Measurements from ENCODE around the gene HLA-A. TPM values are rescaled to one million over a fixed set of nuclear protein-coding genes. Genes with fewer than 3 reads are reported as not detected.
A peak's percentile ranks its signal among the peaks of the same experiment; 100 is the strongest.

Gene HLA-A
- total RNA-seq, 4 donors from 2014 or later: 160 to 722 (median 625) TPM

DNA sequence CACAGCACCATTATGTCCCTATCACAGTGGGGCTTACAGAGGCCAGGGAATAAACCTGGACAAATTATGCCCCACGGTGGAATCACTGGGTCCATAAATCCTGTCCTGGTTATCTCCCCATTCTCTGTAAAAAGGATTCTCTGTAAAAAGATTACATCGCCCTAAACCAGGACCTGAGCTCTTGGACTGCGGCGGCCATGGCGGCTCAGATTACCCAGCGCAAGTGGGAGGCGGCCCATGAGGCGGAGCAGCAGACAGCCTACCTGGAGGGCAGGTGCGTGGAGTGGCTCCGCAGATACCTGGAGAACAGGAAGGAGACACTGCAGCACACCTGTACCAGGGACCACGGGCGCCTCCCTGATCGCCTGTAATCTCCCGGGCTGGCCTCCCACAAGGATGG lies 8.4 kb upstream of the HLA-A start:
- no peaks in the 10 kb centered on the region for H3K27me3 ChIP-seq
- no peaks in the 10 kb centered on the region for H3K4me1 ChIP-seq
- intact Hi-C loops (cut with DNase I; ENCODE audit: low total_unique reads): no loop called here
- no peaks in the 10 kb centered on the region for H3K9me3 ChIP-seq
- no peak for TF ChIP-seq POLR2A (IDR thresholded peaks at IDR 0.05)
- no peak for TF ChIP-seq CTCF (IDR thresholded peaks at IDR 0.05)
- no peak for DNase-seq
- H3K36me3 ChIP-seq: no peaks in the 10 kb centered on the region
- no peak overlapping the region for H3K27ac ChIP-seq
- no peak overlapping the region for H3K4me3 ChIP-seq

DNA sequence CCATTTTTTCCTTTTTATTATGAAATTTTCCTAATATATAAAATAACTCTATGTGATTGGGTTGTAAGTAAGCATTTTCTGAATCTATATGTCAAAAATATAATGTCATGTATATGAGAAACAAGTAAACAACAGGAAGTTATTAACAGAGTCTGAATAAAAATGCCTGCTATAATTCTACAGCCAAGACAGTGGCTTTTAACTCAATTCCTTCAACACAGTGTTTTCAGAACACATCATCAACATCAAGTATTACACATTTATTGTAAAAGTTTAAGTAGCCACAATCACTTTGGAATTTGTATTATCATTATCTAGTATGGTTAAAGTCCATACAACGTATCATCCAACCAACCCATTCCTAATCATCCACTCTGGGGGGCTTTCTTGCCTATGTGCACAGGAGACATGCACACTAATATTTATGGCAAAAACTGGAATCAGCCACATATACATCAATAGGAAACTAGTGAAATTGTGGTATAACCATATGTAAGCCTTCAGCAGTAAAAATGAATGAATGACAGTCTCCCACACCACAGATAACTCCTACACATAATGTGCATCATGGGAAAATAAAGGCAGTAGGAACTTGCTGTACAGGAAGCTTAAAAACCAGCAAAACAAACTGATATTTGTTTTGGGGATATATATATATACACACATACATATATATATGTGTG lies 6.9 kb upstream of the HLA-A start:
- no peak overlapping the region for H3K4me3 ChIP-seq
- TF ChIP-seq POLR2A (IDR thresholded peaks at IDR 0.05) (no peak), CTCF (IDR thresholded peaks at IDR 0.05) (no peak)
- intact Hi-C loops (cut with DNase I; ENCODE audit: low total_unique reads): no loop called here
- no peak overlapping the region for H3K27ac ChIP-seq
- no peaks in the 10 kb centered on the region for H3K36me3 ChIP-seq
- no peaks in the 10 kb centered on the region for H3K4me1 ChIP-seq
- no peaks in the 10 kb centered on the region for H3K9me3 ChIP-seq
- no peaks in the 10 kb centered on the region for H3K27me3 ChIP-seq
- no peak for DNase-seq

DNA sequence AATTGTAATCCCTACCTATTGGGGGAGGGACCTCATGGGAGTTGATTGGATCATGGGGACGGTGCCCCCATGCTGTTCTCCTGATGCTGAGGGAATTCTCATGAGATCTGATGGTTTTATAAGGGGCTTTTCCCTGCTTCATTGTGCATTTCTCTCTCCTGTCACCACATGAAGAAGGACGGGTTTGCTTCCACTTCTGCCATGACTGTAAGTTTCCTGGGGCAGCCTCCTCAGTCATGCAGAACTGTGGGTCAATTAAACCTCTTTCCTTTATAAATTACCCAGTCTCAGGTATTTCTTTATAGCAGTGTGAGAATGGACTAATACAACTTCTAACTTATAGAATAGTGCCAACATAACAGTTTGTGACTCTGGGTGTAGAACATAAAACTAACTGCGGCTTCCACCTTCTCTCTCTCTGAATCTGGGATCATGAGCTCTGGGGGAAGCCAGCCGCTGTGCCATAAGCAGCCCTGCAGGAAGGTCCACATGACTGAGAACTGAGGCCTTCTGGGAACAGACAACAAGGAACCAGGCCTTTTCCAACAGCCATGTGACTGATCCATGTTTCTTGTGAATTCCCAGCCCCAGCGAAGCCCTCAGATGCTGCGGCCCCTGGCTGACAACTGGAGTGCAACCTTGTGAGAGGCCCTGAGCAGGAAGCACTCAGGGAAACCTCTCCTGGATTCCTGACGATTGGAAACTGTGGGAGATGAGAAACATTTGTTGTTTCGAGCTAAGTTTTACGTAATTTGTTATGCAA lies 3.4 kb upstream of the HLA-A start:
- H3K27ac ChIP-seq: no peak overlapping the region
- no peaks in the 10 kb centered on the region for H3K36me3 ChIP-seq
- H3K4me3 ChIP-seq: no peak overlapping the region
- no peaks in the 10 kb centered on the region for H3K9me3 ChIP-seq
- intact Hi-C loops (cut with DNase I; ENCODE audit: low total_unique reads): no loop called here
- no peak for DNase-seq
- no peak for TF ChIP-seq CTCF (IDR thresholded peaks at IDR 0.05)
- TF ChIP-seq POLR2A (IDR thresholded peaks at IDR 0.05): no peak
- H3K4me1 ChIP-seq: no peaks in the 10 kb centered on the region
- H3K27me3 ChIP-seq: no peaks in the 10 kb centered on the region

- no peaks in the 10 kb centered on the region for H3K9me3 ChIP-seq
- peak overlapping the region in 1 of 2 donors; percentile 97 for H3K27ac ChIP-seq
- H3K4me1 ChIP-seq: no peaks in the 10 kb centered on the region
- intact Hi-C loops (cut with DNase I; ENCODE audit: low total_unique reads): no loop called here
- H3K36me3 ChIP-seq: no peaks in the 10 kb centered on the region
- DNase-seq: no peak
- H3K27me3 ChIP-seq: no peaks in the 10 kb centered on the region
- TF ChIP-seq CTCF (IDR thresholded peaks at IDR 0.05): no peak
- TF ChIP-seq POLR2A (IDR thresholded peaks at IDR 0.05): no peak
- H3K4me3 ChIP-seq: no peak overlapping the region
Observed at GRCh38 chr6:29941016-29941415, 1.3 kb upstream of the HLA-A start.

GRCh38 chr6:29941471-29941870 lies 861 bp upstream of the HLA-A start:
- TF ChIP-seq CTCF (IDR thresholded peaks at IDR 0.05): no peak
- no peak for TF ChIP-seq POLR2A (IDR thresholded peaks at IDR 0.05)
- Histone ChIP-seq H3K27me3 (no peaks in the 10 kb centered on the region), H3K4me1 (no peaks in the 10 kb centered on the region), H3K36me3 (no peaks in the 10 kb centered on the region), H3K9me3 (no peaks in the 10 kb centered on the region), H3K4me3 (peak overlapping the region in 1 of 2 donors; percentile 84), H3K27ac (peak overlapping the region; percentile 91 to 97)
- no peak for DNase-seq
- intact Hi-C loops (cut with DNase I; ENCODE audit: low total_unique reads): no loop called here
